Activated CD4-positive, alpha-beta T cell treated with anti-CD3 and anti-CD28 coated beads, Interleukin-2, amount 50 U/mL, for 4 hours (primary cell): ENCODE data around the gene ZNF524.
"Not testable (repeated sequence)": the region's sequence is repeated elsewhere in the genome, so short reads cannot be mapped to it uniquely, and the experiment has no call there.

Experiments
- DNase-seq, 2 experiments: peaks; one replicate each; pipeline ENCODE4 v3.0.0-alpha.2; 2020

Gene ZNF524

GRCh38 chr19:55599842-55600661 lies at the start of gene ZNF524:
ZNF524 (plus strand) TSS chr19:55600288; CDS start chr19:55602113, 1,825 bp downstream.
- peak; percentile 76 to 78 for DNase-seq

GRCh38 chr19:55550321-55550650 lies 49.8 kb upstream of the ZNF524 start:
- no peak for DNase-seq

- no peak for DNase-seq
Observed at GRCh38 chr19:55552206-55552605, 47.9 kb upstream of the ZNF524 start.

- no peak for DNase-seq
Observed at GRCh38 chr19:55552620-55553019, 47.5 kb upstream of the ZNF524 start.

GRCh38 chr19:55553217-55554182 lies 46.6 kb upstream of the ZNF524 start:
- DNase-seq: no peak

GRCh38 chr19:55554302-55554701 lies 45.8 kb upstream of the ZNF524 start:
- DNase-seq: no peak

- DNase-seq: no peak
Observed at GRCh38 chr19:55554741-55555152, 45.3 kb upstream of the ZNF524 start.

- no peak for DNase-seq
Observed at GRCh38 chr19:55559684-55560083, 40.4 kb upstream of the ZNF524 start.

- no peak for DNase-seq
Observed at GRCh38 chr19:55563261-55563690, 36.8 kb upstream of the ZNF524 start.

- DNase-seq: no peak
Observed at GRCh38 chr19:55566823-55567222, 33.3 kb upstream of the ZNF524 start.

GRCh38 chr19:55567708-55568328 lies 32.3 kb upstream of the ZNF524 start:
- no peak for DNase-seq

- not testable (repeated sequence) for DNase-seq
Observed at GRCh38 chr19:55569477-55569876, 30.6 kb upstream of the ZNF524 start.

GRCh38 chr19:55573929-55574328 lies 26.2 kb upstream of the ZNF524 start:
- DNase-seq: not testable (repeated sequence)

GRCh38 chr19:55576746-55577145 lies 23.3 kb upstream of the ZNF524 start:
- DNase-seq: no peak

- no peak for DNase-seq
Observed at GRCh38 chr19:55578031-55578760, 21.9 kb upstream of the ZNF524 start.

GRCh38 chr19:55578761-55579747 lies 21.0 kb upstream of the ZNF524 start:
- no peak for DNase-seq

- no peak for DNase-seq
Observed at GRCh38 chr19:55579766-55580621, 20.1 kb upstream of the ZNF524 start.

- DNase-seq: peak; percentile 63 to 69
Observed at GRCh38 chr19:55580628-55581144, 19.4 kb upstream of the ZNF524 start, which contains the start of gene ZNF579. ZNF579 (minus strand) TSS chr19:55580848; CDS start chr19:55579639, 1,209 bp downstream.

GRCh38 chr19:55581145-55581822 lies 18.8 kb upstream of the ZNF524 start:
- DNase-seq: no peak
